ENCODE data around the gene ITGAD. TPM values are rescaled to one million over a fixed set of nuclear protein-coding genes. Genes with fewer than 3 reads are reported as not detected.
A peak's percentile ranks its signal among the peaks of the same experiment; 100 is the strongest.

The ITGAD gene
- total and polyA plus RNA-seq, 2 of the 13 experiments (the other 11 are each of a cell fraction or from before 2014, with no cell fraction given), result not detected

DNA sequence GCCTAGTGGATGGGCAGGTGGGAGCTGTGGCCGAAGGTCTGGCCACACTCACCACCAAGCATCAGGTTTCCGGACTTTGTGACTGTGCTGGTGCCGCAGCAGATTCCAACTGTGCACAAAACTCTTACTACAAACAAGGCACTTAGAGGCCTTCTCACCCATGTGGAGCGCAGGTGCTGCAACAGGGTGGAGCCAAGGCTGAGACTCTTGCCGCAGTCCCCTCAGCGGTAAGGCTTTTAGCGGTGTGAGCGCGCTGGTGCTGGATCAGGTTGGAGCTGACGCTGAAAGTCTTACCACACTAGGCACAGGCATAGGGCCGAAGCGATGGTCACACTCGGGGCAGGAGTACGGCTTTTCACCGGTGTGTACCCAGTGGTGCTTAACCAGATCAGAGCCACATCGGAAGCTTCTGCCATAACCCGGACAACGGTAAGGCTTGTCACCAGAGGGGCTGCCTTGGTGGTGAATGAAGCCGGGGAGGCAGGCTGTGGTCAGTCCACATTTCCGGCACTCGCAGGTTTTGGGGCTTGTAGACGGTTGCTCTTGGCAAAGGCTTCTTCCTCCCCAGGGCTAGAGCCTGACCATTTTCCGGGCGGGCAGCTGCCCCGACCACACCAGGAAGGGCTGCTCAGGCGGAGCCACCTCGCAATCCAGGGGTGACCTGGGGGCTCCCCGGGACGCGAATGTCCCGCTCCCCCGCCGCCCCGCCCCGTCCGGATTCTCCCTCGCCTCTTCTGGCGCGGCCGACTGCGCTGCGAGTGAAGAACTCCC lies 65.1 kb downstream of the ITGAD start (continued):
- peak; percentile 53; the same call in 1 of the 2 replicates for TF ChIP-seq ZNF766 (CRISPR knock-in tag; IDR thresholded peaks at IDR 0.05; ENCODE audit: borderline replicate concordance)
- no peak; the same call in 1 of the 2 replicates for TF ChIP-seq ATRX (CRISPR knock-in tag; IDR thresholded peaks at IDR 0.05; ENCODE audit: borderline replicate concordance)
- peak; percentile 98 for TF ChIP-seq ZSCAN25 (CRISPR knock-in tag; IDR thresholded peaks at IDR 0.05)
- TF ChIP-seq, protein P1, sequence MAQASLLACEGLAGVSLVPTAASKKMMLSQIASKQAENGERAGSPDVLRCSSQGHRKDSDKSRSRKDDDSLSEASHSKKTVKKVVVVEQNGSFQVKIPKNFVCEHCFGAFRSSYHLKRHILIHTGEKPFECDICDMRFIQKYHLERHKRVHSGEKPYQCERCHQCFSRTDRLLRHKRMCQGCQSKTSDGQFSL (CRISPR knock-in tag; IDR thresholded peaks at IDR 0.05), result no peak
- no peak; the same call in none of the 2 replicates for TF ChIP-seq CHCHD3 (CRISPR knock-in tag; IDR thresholded peaks at IDR 0.05)
- TF ChIP-seq ZNF180 (CRISPR knock-in tag; IDR thresholded peaks at IDR 0.05; ENCODE audit: borderline replicate concordance, low read depth), result no peak
- no peak for TF ChIP-seq STAT5B (CRISPR knock-in tag; IDR thresholded peaks at IDR 0.05)
- peak; percentile 64 for TF ChIP-seq ZBTB33 (CRISPR knock-in tag; IDR thresholded peaks at IDR 0.05)
- no peak for TF ChIP-seq NFE2L1 (CRISPR knock-in tag; IDR thresholded peaks at IDR 0.05; ENCODE audit: borderline replicate concordance)
- TF ChIP-seq NAIF1 (CRISPR knock-in tag; IDR thresholded peaks at IDR 0.05; ENCODE audit: borderline replicate concordance), result peak; percentile 88; the same call in 1 of the 2 replicates
- no peak for TF ChIP-seq ZNF260 (CRISPR knock-in tag; IDR thresholded peaks at IDR 0.05; ENCODE audit: borderline replicate concordance, low read depth)
- TF ChIP-seq ZNF331 (CRISPR knock-in tag; IDR thresholded peaks at IDR 0.05), result peak; percentile 93; the same call in 1 of the 2 replicates
- TF ChIP-seq, protein P2, sequence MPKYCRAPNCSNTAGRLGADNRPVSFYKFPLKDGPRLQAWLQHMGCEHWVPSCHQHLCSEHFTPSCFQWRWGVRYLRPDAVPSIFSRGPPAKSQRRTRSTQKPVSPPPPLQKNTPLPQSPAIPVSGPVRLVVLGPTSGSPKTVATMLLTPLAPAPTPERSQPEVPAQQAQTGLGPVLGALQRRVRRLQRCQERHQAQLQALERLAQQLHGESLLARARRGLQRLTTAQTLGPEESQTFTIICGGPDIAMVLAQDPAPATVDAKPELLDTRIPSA (CRISPR knock-in tag; IDR thresholded peaks at IDR 0.05; ENCODE audit: borderline replicate concordance), result no peak
- TF ChIP-seq ELF4 (CRISPR knock-in tag; IDR thresholded peaks at IDR 0.05; ENCODE audit: borderline replicate concordance), result peak; percentile 82; the same call in 1 of the 2 replicates
- peak; percentile 82; the same call in 1 of the 2 replicates for TF ChIP-seq YEATS2 (CRISPR knock-in tag; IDR thresholded peaks at IDR 0.05; ENCODE audit: borderline replicate concordance)
- TF ChIP-seq BRCA1 (CRISPR knock-in tag; IDR thresholded peaks at IDR 0.05), result no peak
- no peak for TF ChIP-seq SYNCRIP (IDR thresholded peaks at IDR 0.05; ENCODE audit: insufficient read depth, low read depth, low read length)
- peak; percentile 39; the same call in 1 of the 2 replicates for TF ChIP-seq CREB1 (IDR thresholded peaks at IDR 0.05)
- no peak for TF ChIP-seq CREB1 (CRISPR knock-in tag; IDR thresholded peaks at IDR 0.05)
- TF ChIP-seq SALL1 (CRISPR knock-in tag; IDR thresholded peaks at IDR 0.05), result peak; percentile 97
- TF ChIP-seq, protein P3, sequence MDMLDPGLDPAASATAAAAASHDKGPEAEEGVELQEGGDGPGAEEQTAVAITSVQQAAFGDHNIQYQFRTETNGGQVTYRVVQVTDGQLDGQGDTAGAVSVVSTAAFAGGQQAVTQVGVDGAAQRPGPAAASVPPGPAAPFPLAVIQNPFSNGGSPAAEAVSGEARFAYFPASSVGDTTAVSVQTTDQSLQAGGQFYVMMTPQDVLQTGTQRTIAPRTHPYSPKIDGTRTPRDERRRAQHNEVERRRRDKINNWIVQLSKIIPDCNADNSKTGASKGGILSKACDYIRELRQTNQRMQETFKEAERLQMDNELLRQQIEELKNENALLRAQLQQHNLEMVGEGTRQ (IDR thresholded peaks at IDR 0.05; ENCODE audit: low read depth, low read length), result no peak
- TF ChIP-seq, protein P3 (CRISPR knock-in tag; IDR thresholded peaks at IDR 0.05; ENCODE audit: borderline replicate concordance), result peak; percentile 68; the same call in 1 of the 2 replicates
- peak; percentile 72 for TF ChIP-seq MLX (CRISPR knock-in tag; IDR thresholded peaks at IDR 0.05)
- TF ChIP-seq KLF15 (CRISPR knock-in tag; IDR thresholded peaks at IDR 0.05; ENCODE audit: borderline replicate concordance), result no peak; the same call in 1 of the 2 replicates

All from HepG2 (cell line).